ENCODE data around the gene BCL6B. TPM values are rescaled to one million over a fixed set of nuclear protein-coding genes. Genes with fewer than 3 reads are reported as not detected.

Gene BCL6B
- total RNA-seq, 1 donor from 2014 or later = 0.42 TPM

DNA sequence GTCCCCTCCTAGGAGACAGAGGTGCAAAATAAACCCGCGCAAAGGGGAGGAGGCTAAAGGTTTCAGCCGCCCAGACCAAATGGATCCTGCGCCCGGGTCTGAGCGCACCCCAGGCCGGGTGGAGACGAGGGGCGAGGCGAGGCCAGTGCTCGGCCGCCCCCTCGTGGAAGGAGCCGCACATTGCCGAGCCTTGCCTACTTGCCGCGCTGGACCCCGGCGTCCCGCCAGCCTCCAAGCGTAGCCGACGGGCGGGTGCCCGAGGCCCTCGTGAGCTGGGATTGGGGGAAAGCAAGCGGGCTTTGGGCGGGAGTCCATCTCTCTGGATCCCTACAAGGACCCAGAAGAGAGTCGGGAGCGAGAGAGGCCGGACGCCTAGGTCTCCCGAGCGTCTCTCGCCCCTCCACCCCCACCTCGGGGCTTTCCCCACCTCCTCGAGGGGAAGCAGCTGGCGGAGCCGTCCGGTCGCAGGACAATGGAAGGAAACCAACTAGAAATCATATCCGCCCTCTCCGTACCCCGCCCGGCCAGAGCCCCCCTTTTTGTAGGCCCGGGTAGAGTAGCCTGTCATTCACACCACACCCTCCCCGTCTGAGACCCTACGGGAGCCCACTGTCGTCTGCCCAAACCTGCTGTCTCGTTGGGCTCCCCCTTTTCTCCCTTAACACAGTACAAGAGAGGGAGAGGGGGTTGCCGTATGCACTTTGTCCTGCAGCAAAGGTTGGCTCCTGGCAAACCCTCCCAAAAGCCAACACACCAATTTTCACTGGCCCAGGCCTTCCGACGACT, 664 bp upstream of the BCL6B start:
- Mint-ChIP-seq H3K27ac (ENCODE audit: unreplicated experiment) (no peak overlapping the region), H3K9me3 (no peaks in the 10 kb centered on the region), H3K4me3 (peak overlapping the region; percentile 38), H3K27me3 (ENCODE audit: low read depth) (peaks cover 51% of the 10 kb centered on the region), H3K4me1 (peaks cover 38% of the 10 kb centered on the region), H3K36me3 (ENCODE audit: low read depth) (no peaks in the 10 kb centered on the region)
- TF ChIP-seq, protein P1, sequence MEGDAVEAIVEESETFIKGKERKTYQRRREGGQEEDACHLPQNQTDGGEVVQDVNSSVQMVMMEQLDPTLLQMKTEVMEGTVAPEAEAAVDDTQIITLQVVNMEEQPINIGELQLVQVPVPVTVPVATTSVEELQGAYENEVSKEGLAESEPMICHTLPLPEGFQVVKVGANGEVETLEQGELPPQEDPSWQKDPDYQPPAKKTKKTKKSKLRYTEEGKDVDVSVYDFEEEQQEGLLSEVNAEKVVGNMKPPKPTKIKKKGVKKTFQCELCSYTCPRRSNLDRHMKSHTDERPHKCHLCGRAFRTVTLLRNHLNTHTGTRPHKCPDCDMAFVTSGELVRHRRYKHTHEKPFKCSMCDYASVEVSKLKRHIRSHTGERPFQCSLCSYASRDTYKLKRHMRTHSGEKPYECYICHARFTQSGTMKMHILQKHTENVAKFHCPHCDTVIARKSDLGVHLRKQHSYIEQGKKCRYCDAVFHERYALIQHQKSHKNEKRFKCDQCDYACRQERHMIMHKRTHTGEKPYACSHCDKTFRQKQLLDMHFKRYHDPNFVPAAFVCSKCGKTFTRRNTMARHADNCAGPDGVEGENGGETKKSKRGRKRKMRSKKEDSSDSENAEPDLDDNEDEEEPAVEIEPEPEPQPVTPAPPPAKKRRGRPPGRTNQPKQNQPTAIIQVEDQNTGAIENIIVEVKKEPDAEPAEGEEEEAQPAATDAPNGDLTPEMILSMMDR (conservative IDR thresholded peaks at IDR 0.05) = peak; percentile 87
- peak; percentile 76 for DNase-seq (ENCODE audit: low read depth, low spot score)

DNA sequence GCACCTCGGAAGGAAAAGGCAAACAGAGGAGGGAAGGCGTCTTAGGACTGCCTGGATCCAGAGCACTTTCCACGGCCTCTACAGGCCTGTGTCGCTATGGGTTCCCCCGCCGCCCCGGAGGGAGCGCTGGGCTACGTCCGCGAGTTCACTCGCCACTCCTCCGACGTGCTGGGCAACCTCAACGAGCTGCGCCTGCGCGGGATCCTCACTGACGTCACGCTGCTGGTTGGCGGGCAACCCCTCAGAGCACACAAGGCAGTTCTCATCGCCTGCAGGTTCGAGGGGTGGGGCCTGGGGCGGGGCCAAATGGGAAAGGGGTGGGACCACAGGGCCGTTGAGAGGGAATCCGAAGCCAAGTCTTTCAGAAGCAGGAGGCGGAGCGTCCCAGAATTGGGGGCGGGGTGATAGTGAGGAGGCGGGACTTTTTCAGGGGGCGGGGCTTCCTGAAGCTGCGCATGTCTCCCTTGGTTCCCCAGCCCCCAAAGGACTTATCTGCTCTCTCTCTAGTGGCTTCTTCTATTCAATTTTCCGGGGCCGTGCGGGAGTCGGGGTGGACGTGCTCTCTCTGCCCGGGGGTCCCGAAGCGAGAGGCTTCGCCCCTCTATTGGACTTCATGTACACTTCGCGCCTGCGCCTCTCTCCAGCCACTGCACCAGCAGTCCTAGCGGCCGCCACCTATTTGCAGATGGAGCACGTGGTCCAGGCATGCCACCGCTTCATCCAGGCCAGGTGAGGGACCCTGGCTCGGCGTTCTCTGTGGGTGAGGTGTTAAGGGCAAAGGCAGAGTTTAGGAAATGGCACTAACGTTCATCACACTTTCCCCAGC, 939 bp downstream of the BCL6B start:
- TF ChIP-seq, protein P1 (conservative IDR thresholded peaks at IDR 0.05) = no peak
- Mint-ChIP-seq H3K27ac (ENCODE audit: unreplicated experiment) (no peak overlapping the region), H3K9me3 (no peaks in the 10 kb centered on the region), H3K36me3 (ENCODE audit: low read depth) (no peaks in the 10 kb centered on the region), H3K4me1 (peaks cover 27% of the 10 kb centered on the region), H3K27me3 (ENCODE audit: low read depth) (peaks cover 53% of the 10 kb centered on the region), H3K4me3 (peak overlapping the region; percentile 51)
- DNase-seq (ENCODE audit: low read depth, low spot score) = peak; percentile 83

DNA sequence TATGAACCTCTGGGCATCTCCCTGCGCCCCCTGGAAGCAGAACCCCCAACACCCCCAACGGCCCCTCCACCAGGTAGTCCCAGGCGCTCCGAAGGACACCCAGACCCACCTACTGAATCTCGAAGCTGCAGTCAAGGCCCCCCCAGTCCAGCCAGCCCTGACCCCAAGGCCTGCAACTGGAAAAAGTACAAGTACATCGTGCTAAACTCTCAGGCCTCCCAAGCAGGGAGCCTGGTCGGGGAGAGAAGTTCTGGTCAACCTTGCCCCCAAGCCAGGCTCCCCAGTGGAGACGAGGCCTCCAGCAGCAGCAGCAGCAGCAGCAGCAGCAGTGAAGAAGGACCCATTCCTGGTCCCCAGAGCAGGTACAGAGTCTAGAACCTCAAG, 1.5 kb downstream of the BCL6B start:
- Mint-ChIP-seq H3K27me3 (ENCODE audit: low read depth) (peaks cover 56% of the 10 kb centered on the region), H3K4me3 (no peak overlapping the region), H3K9me3 (no peaks in the 10 kb centered on the region), H3K36me3 (ENCODE audit: low read depth) (no peaks in the 10 kb centered on the region), H3K4me1 (peaks cover 27% of the 10 kb centered on the region), H3K27ac (ENCODE audit: unreplicated experiment) (no peak overlapping the region)
- TF ChIP-seq, protein P1 (conservative IDR thresholded peaks at IDR 0.05) = no peak
- DNase-seq (ENCODE audit: low read depth, low spot score) = no peak

DNA sequence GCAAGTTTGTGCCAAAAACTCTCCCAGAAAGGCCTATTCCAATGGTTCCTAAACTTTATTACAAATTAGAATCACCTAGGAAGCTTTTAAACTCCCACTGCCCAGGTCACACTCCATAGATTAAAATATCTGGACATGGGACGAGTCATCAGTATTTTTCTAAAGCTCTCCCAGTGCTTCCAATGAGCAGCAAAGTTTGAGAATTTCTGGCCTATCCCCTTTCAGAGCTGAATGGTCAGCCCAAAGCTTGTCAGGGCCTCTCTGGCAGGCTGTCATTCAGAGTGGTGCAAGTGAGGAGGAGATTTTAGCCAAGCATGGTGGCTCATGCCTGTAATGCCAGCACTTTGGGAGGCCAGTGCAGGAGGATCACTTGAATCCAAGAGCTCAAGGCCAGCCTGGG, 2.4 kb downstream of the BCL6B start:
- peaks cover 59% of the 10 kb centered on the region for H3K27me3 Mint-ChIP-seq (ENCODE audit: low read depth)
- TF ChIP-seq, protein P1 (conservative IDR thresholded peaks at IDR 0.05) = no peak
- peaks cover 26% of the 10 kb centered on the region for H3K4me1 Mint-ChIP-seq
- no peaks in the 10 kb centered on the region for H3K9me3 Mint-ChIP-seq
- DNase-seq (ENCODE audit: low read depth, low spot score) = no peak
- no peaks in the 10 kb centered on the region for H3K36me3 Mint-ChIP-seq (ENCODE audit: low read depth)
- H3K27ac Mint-ChIP-seq (ENCODE audit: unreplicated experiment) = no peak overlapping the region
- peak overlapping the region; percentile 29 for H3K4me3 Mint-ChIP-seq

DNA sequence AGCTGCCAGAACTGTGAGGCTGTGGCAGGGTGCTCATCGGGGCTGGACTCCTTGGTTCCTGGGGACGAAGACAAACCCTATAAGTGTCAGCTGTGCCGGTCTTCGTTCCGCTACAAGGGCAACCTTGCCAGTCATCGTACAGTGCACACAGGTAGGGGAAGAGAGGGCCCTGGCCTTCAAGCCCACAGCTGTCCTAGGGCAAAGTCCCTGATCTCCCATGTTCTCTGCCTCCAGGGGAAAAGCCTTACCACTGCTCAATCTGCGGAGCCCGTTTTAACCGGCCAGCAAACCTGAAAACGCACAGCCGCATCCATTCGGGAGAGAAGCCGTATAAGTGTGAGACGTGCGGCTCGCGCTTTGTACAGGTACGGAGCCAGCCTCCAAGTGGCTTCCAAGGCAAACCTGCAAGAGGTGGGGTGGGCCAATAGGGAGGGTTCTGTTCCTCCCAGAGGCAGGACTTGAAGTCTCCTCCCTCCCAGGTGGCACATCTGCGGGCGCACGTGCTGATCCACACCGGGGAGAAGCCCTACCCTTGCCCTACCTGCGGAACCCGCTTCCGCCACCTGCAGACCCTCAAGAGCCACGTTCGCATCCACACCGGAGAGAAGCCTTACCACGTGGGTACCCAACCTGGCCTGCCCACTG, 3.7 kb downstream of the BCL6B start:
- peaks cover 48% of the 10 kb centered on the region for H3K27me3 Mint-ChIP-seq (ENCODE audit: low read depth)
- no peaks in the 10 kb centered on the region for H3K9me3 Mint-ChIP-seq
- H3K4me3 Mint-ChIP-seq = no peak overlapping the region
- no peaks in the 10 kb centered on the region for H3K36me3 Mint-ChIP-seq (ENCODE audit: low read depth)
- DNase-seq (ENCODE audit: low read depth, low spot score) = no peak
- peaks cover 13% of the 10 kb centered on the region for H3K4me1 Mint-ChIP-seq
- no peak overlapping the region for H3K27ac Mint-ChIP-seq (ENCODE audit: unreplicated experiment)
- TF ChIP-seq, protein P1 (conservative IDR thresholded peaks at IDR 0.05) = no peak
